Measurements from ENCODE around the gene THSD7A.

The THSD7A gene

DNA sequence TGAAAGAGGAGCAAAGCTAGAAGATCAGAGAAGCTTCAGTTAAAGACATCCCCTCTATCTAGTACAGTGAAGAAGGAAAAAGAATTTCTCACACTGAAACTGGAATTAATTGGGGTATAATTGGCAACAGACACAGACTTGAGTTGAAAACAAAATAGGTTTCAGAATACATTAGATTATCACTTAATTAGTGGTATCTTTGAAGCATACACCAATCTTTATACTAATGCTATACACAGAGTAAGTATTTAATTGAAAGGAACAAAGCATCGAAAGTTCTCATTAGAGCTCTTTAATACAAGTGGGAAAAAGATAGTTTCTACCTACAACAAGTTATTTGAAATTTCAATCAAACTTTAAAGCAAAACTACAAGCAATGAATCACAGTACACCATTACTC lies 128.2 kb downstream of the THSD7A start:
- DNase-seq (ENCODE audit: low read depth in 2 of 2) = no peak

DNA sequence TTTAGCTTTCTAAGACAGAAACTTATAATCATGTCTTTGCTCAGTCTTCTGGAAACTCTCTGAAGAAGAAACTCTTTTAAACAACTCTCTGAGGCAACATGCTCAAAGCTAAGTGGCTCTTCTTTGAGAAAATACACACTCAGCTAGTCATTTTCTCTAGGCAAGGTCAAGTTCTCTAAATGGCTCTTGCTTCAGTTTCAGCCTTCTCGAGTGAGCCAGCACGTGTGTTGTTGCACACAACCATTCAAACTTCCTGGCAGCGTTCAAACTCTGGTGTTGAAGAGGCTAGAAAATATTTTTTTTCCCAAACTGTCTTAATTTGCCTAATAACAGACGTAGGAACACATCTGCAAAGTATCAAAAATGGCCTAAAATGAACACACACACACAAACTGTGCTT lies 129.1 kb downstream of the THSD7A start:
- DNase-seq (ENCODE audit: low read depth in 2 of 2) = no peak

DNA sequence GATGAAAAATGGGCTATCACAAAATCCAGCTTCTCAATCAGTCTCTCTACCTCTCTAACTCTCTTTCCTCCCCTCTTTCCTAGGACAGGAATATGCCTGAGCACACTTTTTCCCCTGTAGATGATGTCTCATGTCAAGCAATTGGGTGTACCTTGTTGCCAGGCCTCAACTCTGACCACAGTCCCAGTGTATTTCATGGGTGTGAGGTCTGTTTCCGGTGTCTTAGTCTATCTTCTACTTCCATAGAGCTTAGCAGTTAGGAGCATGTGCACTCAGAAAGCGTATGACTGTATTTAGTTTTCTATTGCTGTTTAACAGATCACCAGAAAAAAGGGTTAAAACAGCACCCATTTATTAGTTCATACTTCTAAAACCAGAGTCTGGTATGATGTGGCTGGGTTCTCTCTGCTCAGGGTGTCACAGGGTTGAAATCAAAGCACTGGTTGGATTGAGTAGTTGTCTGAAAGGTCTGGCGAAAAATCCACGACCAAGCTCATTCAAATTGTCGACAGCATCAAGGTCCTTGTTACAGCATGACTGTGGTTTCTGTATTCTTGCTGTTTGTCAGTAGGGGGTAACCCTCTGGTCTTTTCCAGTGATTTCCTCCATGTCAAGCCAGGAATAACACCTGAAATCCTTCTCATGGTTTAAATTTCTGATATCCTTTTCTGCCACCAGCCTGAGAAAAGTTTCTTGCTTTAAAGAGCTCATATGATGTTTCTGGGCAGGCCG lies 130.0 kb downstream of the THSD7A start:
- no peak for DNase-seq (ENCODE audit: low read depth in 2 of 2)

DNA sequence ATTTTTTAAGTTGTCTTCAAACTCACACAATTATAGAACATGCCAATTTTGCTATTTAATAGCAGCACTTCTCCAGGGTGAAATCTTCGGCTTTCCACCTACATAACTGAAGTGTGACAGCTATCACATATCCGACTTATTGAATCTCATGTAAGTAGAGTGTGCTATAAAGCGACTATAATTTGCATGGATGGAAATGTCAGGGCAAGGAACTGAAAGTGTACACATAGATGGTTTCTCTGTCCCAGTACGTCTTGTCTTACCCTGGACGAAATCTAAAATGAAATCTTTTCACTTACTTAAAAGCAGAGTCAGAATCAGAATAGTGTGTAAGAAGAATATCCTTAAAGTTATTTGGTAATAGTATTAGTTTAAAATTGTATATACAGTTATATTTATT lies 132.3 kb downstream of the THSD7A start:
- DNase-seq (ENCODE audit: low read depth in 2 of 2) = no peak

DNA sequence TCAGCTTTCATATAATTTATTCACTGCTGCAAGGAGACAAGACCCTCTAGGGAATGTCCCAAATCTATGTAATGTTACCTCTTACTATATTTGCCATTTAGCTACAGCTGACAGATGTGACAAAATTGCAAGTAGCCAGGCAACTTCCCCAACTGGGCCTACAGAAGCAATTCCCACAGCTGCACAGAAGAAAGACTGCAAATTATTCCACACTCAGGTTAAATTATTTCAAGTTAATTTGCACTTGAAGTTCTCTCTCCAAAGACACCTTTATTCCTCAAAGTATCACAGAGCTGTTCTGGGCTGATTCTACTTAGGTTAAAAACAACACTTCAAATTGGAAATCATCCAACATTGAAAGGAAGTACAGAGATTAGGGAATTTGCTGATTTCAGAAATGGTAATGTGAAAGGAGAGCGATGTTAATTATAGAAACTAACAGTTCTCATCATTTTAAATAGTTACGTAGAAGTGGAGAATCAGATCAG lies 133.6 kb downstream of the THSD7A start:
- DNase-seq (ENCODE audit: low read depth in 2 of 2) = no peak

DNA sequence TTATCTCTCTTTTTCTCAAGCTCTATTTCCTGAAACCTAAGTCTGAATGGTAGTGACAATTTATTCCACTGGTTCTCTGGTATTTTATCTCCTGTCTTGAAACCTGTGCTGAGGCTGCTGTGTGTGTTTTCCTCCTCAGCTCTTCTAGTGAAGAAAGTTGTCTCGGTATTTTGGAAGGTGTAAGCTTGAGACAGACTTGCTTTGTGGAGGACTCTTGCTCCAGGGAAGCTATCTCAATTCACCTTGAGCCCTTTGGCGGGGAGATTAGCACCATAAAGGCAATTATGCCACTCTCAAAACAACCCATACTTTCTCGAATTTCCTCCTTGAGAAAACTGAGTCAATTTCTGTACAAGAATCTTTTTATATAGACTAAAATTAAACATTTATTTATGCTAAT lies 141.6 kb downstream of the THSD7A start:
- DNase-seq (ENCODE audit: low read depth in 2 of 2) = no peak

DNA sequence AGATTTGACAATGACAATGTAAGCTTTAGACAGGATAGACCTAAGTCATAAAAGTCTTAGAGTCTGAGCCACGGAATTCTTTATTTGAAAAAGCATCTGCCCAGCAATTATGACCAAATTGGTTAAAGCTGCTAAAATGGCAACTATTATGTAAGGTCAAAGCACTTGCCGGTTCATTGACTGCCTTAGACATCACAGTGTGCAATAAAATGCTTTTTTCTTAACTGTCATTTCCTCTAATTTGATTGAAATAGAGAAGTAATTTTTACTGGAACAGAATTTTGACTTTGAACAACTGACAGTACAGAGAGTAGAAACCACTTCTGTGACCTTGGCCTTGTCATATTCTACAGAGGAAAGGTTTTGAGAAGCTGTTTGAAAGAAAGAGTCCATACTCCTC lies 142.9 kb downstream of the THSD7A start:
- DNase-seq (ENCODE audit: low read depth in 2 of 2) = no peak

DNA sequence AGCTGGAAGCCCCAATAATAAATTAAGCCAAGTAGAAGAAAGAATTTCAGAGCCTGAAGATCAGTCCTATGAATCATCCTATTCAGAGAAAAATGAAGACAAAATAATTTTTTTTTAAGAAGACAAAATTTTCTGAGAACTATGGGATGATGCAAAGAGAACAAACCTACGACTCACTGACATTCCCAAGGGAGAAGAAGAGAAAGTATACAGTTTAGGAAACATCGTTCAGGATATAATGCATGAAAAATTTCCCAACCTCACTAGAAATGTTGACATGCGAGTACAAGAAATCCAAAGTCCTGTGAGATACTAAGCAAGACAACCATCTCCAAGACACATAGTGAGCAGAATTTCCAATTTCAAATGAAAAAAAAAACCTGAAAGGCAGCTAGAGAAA lies 150.5 kb downstream of the THSD7A start:
- no peak for DNase-seq (ENCODE audit: low read depth in 2 of 2)

DNA sequence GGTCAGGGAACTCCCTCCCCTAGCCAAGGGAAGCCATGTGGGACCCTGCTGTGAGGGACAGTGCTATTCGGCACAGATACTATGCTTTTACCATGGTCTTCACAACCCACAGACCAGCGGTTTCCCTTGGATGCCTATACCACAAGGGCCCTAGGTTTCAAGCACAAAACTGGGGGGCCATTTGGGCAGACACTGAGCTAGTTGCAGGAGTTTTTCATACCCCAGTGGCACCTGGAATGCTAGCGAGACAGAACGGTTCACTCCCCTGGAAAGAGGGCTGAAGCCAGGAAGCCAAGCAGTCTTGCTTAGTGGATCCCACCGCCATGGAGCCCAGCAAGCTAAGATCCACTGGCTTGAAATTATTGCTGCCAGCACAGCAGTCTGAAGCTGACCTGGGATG lies 156.8 kb downstream of the THSD7A start:
- DNase-seq (ENCODE audit: low read depth in 2 of 2) = no peak

DNA sequence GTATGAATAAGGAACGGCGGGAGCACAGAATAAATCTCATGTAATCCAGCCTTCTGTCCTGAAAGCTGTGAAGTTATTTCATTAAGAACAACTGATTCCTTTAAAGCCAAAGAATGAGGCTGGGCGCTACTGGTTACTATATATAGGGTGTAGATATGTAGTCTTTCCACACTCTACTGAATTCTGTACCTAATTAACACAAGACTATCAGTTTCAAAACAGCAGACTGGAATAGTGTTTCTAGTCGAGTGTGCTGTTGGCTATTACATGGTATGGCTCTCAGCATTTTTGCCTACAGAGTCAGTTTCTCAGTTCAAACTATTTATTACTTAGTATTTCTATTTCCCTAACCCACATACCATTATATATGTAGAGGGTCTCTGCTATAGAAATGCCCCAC lies 163.3 kb downstream of the THSD7A start:
- no peak for DNase-seq (ENCODE audit: low read depth in 2 of 2)

DNA sequence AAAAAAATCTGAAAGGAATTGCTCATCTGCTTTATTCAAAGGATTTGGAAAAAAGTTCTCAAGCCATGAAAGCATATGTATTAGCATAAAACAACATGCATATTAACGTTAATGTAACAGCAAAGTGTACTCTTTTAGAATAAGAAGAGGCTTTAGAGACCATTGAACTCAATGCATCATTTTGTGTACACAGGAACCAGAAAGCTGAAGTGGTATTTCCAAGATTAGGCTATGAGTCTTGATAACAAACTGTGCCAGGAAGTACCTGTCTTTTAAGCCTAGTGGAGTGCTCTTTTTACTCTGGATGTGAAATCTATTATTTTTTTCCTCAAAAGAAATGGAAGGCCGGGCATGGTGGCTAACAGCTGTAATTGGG lies 164.2 kb downstream of the THSD7A start:
- no peak for DNase-seq (ENCODE audit: low read depth in 2 of 2)

DNA sequence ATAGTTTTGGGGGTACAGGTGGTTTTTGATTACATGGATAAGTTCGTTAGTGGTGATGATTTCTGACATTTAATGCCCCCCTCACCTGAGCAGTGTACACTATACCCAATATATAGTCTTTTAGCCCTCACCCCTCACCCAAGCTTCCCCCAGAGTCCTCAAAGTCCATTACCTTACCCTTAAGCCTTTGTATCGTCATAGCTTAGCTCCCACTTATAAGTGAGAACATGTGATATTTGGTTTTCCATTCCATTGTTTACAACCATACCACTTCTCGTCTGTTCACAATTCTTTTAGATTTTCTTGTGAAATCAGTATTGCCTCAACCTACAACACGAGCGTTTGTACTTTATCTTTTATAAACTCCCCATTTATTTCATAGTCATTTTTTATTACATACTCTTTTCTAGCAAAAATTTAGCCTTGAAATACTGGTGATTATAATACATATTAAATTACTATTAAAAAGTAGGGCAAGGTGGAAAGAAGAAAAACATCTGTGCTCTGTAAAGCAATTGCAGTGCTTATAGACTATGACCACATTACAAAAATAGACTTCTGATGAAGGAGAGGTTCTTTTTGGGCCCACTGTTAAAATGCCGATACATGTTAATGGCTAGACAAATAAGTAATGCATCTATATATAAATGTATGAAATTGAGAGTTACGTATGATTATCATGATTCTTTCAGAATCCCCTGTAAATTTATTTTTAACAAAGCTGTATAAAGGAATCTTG lies 164.8 kb downstream of the THSD7A start:
- DNase-seq (ENCODE audit: low read depth in 2 of 2) = no peak

DNA sequence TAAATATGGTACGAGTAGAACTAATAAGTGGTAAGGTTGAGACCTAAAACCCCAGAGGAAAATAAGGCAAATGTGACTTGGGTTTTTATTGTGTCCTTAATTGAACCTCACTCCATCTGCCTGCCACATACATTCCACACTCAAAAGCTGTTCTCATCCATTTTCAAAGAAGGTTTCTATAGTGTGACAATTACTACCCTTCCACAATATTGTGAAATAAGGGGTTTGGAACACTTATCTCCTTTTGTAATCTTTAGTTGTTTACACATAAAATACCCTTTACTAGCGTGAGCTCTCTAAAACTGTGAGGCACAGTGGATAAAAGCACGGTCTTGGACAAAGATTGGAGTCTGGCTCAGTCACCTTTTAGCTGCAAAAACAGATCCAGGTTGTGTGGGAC lies 166.6 kb downstream of the THSD7A start:
- DNase-seq (ENCODE audit: low read depth in 2 of 2) = no peak

DNA sequence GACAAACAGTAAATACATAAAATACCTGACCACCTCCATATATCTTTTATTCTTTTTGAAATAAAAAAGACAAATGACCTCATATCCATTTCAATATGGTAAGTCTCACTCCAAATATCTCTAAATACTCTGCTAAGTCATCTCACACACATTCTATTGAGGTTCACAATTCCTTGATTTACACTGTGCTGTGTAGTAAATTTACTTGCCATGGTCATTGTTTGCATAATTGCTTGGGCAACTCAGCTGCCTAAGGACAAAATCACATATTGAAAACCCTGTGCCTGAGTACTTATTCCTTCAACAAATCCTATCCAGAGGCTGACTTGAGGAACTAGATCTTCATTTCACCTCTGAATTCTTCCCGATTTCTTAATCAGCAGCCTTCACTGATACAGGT lies 176.4 kb downstream of the THSD7A start:
- DNase-seq (ENCODE audit: low read depth in 2 of 2) = no peak

DNA sequence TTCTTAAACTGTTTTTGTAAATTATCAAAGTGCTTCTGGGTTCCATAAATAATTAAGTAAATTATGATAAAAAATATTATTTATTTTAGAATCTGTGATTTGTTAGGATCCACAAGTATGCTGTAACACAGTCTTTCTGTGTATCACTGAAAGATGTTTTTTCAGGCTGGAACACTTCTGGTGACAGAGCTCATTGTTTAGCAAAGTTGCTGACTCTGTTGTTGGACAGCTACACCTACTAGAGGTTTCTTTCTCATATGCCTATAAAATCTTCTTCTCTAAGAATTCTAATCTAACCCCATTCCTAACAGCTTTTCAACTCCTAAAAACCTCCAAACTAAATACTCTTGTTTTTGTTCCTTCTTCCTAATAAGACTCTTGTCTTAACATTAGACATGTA lies 176.8 kb downstream of the THSD7A start:
- no peak for DNase-seq (ENCODE audit: low read depth in 2 of 2)

DNA sequence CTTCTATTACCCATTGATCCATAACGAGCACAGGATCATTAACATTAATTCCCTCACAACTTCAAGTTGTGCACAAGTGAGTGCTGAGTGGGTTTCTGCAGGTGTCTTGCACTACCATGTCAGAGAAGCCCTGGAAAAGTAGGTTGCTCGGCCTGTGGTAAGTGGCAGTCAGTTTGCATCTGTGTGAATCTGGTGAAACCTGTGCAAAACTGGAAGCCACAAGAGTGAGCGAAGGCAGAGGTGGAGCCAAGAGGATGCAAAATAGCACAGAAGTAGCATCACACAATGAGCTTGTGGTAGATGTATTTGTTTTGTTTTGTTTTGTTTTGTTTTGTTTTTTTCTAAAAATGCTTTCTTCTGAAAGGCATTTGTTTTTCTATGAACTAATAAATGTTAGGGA lies 181.5 kb downstream of the THSD7A start:
- DNase-seq (ENCODE audit: low read depth in 2 of 2) = no peak

DNA sequence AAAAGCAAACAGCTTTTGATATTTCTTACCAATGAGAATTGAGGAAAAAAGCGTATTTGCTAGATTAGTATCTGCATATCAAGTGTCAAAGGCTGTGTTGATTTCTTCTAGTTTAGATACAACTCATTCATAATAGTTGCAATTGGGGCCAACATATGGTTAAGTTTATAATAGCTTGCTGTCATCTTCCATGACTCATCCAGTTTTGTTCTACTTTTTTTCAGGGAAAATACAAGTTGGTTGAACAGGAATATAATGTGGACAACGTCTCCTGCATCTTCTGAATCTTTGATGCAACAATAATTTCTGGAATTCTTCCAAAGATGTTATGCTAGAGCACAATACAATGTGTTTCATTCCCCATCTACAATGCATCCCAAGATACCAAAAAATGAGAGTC lies 182.0 kb downstream of the THSD7A start:
- DNase-seq (ENCODE audit: low read depth in 2 of 2) = no peak

DNA sequence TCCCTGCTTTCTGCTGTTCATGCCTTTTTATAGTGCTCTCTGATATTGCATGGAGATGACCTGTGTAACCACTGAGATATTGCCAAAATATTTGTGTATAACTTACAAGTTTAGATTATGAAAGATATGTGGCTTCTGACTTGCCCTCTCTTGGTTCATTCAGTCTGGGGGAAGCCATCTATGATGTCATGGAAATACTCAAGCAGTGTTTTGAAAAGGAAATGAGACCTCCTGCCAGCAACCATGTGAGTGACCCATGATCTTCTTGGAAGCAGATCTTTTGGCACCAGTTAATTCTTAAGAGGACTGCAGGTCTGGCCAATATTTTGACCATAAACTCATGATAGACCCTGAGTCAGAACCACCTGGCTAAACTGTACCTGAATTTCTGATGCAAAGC lies 183.0 kb downstream of the THSD7A start:
- no peak for DNase-seq (ENCODE audit: low read depth in 2 of 2)

DNA sequence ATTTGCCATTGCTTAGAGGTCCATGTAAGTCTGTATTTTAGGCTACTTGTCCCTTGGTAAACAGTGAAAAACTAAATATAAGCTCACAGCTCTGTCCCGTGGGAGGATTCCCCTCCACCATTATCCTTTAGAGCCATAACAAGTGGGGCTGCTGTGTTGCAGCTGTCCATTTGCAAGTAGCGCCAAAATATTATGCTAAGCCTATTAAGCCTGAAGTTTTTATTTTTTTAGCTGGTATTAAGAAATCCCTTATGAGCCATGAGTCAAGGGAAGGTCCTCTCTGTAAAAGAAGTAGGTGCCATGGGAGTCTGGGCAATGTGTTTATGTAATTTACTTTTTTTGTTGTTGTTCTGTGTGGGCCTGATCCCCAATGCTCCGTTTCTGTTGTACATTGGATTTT lies 183.9 kb downstream of the THSD7A start:
- no peak for DNase-seq (ENCODE audit: low read depth in 2 of 2)

DNA sequence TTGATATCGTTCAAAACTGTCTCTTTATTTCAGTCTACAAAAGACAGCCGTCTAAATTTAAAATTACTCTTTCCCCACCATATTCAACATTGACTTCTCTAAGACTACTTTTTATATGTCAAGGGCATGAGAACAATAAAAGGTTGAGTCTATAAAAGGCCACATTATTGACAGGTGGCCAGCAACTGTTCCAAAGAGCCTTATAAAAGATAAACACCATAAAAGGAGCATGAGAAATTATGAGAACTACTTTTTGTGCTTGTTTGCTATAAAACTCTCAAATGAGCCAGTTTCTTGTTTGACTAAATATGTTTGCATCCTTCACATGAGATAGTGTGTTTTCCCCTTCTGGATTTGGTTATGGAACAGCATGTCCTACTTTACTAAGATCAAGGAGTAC lies 189.2 kb downstream of the THSD7A start:
- DNase-seq (ENCODE audit: low read depth in 2 of 2) = no peak

DNA sequence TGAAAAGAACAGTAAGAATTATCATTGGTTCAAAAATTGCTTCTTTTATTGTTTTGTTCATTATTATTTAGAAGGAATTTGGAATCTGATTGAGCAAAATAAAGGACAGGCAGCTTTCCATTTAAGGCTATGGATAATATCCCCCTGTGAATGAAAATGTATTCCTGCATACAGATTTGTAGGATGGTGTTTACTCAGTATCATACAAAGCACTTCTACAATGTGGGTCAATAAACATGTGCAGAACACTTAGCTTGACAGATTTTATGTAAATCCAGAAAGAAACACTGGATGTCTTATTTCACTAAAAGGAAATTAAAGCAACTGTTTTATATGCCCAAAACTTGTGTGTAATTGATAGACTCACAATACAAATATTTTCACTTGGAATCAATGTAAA lies 189.7 kb downstream of the THSD7A start:
- no peak for DNase-seq (ENCODE audit: low read depth in 2 of 2)

DNA sequence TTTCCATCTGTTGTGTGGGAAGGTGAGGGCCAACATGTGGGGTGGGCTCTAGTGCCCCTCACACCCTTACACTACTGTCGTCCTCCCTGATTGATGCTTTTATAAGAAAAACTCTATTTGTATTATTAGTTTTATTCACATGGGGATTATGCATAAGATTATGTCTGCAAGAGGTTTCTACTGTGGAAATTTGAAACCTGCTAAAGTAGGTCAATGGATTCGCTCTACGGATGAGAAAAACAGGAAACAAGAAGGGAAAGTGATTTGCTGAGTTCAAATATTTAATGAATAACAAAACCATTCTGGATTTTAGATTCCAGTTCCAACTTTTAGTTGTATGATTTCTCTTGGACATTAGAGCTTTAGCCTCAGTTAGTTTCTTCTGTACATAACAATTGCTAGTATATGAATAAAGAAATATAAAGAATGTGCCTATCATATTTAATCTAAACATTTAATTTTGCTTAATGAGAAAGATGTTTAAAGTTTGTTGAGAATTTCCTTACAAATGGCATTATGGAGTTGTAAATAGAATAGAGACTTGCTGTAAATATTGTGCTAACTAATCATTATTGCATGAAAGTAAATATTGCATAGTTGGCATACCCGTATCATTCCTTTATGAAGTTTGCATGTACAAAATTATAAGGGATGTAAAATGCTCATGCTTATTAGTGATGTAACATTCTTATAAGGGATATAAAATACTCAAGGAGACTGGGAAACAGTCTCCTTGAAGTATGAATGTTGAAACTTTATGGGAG lies 193.8 kb downstream of the THSD7A start:
- no peak for DNase-seq (ENCODE audit: low read depth in 2 of 2)

DNA sequence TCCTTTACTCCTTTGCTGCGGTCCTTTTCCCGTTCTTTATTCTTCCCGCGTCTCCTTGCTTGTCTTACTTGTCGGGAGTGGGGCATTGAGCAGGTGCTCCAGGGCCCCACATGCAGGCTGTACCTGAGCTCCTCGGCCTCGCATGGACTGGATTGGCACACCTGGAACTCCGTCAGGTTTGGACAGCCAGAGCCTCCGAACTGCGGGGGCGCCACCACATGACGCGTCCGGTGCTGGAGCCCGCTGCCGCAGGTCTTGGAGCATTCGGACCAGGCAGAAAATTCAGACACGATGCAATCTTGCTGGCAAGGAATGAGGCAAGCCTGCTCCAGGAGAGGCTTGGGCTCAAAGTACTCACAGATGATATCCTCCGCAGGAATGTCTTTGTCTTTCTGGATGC lies 195.7 kb downstream of the THSD7A start:
- DNase-seq (ENCODE audit: low read depth in 2 of 2) = no peak
